ENCODE measurements around the gene KIF26B. TPM values are rescaled to one million over a fixed set of nuclear protein-coding genes. Genes with fewer than 3 reads are reported as not detected.

KIF26B gene
- total RNA-seq, 6 experiments from 2014 or later = 0.31 to 0.55 (median 0.35) TPM

DNA sequence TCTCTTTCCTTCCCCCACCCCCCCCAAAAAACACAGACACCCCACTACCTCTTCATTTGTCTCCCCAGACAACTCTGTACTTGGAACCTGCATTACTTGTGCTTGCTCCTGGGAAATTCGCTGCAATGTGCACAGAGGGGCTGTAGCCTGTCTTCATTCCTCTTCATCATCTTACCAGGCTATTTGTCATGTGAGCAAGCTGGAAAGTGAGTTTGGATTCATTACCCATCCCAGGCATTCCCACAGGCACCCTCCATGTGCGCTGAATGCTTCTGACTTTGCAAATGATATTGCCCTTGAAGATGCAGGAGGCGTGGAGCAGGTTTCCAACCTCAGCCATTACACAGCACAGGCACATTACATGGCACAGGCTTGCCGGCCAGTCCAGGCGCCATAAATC, 494.9 kb downstream of the KIF26B start:
- Histone ChIP-seq H3K27ac (no peak overlapping the region), H3K36me3 (no peaks in the 10 kb centered on the region), H3K27me3 (no peaks in the 10 kb centered on the region), H3K4me1 (no peaks in the 10 kb centered on the region), H3K9me3 (no peaks in the 10 kb centered on the region), H3K4me3 (no peak overlapping the region)
- WGBS (ENCODE audit: insufficient coverage, low coverage, low lambda C conversion rate, missing lambda C conversion rate) = 48% methylated on average over 3 of the region's 5 CpGs
- no peak for TF ChIP-seq POLR2A (IDR thresholded peaks at IDR 0.05)
- TF ChIP-seq, protein P1, sequence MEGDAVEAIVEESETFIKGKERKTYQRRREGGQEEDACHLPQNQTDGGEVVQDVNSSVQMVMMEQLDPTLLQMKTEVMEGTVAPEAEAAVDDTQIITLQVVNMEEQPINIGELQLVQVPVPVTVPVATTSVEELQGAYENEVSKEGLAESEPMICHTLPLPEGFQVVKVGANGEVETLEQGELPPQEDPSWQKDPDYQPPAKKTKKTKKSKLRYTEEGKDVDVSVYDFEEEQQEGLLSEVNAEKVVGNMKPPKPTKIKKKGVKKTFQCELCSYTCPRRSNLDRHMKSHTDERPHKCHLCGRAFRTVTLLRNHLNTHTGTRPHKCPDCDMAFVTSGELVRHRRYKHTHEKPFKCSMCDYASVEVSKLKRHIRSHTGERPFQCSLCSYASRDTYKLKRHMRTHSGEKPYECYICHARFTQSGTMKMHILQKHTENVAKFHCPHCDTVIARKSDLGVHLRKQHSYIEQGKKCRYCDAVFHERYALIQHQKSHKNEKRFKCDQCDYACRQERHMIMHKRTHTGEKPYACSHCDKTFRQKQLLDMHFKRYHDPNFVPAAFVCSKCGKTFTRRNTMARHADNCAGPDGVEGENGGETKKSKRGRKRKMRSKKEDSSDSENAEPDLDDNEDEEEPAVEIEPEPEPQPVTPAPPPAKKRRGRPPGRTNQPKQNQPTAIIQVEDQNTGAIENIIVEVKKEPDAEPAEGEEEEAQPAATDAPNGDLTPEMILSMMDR (IDR thresholded peaks at IDR 0.05) = no peak
- DNase-seq = no peak
- ATAC-seq = no peak
- intact Hi-C loops (cut with DNase I) = no loop called here

DNA sequence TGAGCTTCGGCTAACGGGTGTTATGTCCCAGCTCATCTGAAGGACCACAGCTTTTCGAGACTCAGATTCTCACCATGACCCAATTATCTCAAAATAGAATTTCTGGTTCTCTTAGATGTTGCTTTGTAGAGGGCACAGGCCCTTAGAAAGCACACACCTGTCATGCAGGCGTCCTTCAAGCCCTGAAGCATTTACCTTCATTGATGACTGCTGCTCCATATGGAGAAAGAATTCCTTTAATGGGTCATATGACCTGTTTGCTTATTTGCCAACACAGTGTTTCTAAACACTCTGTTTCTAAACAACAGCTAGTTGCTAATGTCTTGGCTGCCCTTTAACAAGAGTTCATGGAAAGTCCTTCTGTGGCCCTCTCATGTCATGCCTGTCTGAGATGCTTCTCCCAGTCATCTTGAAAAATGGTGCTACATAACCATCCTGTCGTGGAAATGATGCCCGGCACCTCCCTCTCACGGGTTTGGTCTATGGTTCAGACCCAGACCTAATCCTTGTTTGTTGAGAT, 495.7 kb downstream of the KIF26B start:
- H3K4me3 ChIP-seq = no peak overlapping the region
- intact Hi-C loops (cut with DNase I) = no loop called here
- TF ChIP-seq POLR2A (IDR thresholded peaks at IDR 0.05) = no peak
- TF ChIP-seq, protein P1 (IDR thresholded peaks at IDR 0.05) = no peak
- ATAC-seq (no peak), DNase-seq (no peak)
- no peak overlapping the region for H3K27ac ChIP-seq
- no peaks in the 10 kb centered on the region for H3K4me1 ChIP-seq
- H3K9me3 ChIP-seq = no peaks in the 10 kb centered on the region
- no peaks in the 10 kb centered on the region for H3K27me3 ChIP-seq
- 75% methylated on average over 5 of the region's 7 CpGs for WGBS (ENCODE audit: insufficient coverage, low coverage, low lambda C conversion rate, missing lambda C conversion rate)
- no peaks in the 10 kb centered on the region for H3K36me3 ChIP-seq

DNA sequence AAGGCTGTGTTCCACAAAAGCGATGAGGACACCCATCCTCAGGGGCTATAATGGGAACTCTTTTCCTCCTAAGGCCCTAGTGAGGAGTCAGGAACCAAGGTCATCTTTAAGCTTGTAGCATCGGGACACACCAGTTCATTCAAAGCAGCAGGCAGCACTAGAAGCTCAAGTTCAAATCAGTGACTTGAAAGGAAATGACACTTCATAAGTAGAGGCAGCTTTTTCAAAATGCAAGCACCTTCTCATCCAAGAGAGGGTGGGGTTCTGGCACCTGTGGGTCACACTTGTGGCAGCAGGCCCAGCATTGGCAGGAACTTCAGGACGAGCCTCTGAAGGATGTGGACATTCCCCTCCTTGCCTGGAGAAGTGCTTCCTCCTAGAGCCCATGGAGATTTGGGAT, 496.3 kb downstream of the KIF26B start:
- no peak for ATAC-seq
- intact Hi-C loops (cut with DNase I) = no loop called here
- Histone ChIP-seq H3K4me1 (no peaks in the 10 kb centered on the region), H3K9me3 (no peaks in the 10 kb centered on the region), H3K36me3 (no peaks in the 10 kb centered on the region), H3K27ac (no peak overlapping the region), H3K4me3 (no peak overlapping the region), H3K27me3 (no peaks in the 10 kb centered on the region)
- no peak for TF ChIP-seq POLR2A (IDR thresholded peaks at IDR 0.05)
- TF ChIP-seq, protein P1 (IDR thresholded peaks at IDR 0.05) = no peak
- 50% methylated on average over 1 of the region's 3 CpGs for WGBS (ENCODE audit: insufficient coverage, low coverage, low lambda C conversion rate, missing lambda C conversion rate)
- no peak for DNase-seq

DNA sequence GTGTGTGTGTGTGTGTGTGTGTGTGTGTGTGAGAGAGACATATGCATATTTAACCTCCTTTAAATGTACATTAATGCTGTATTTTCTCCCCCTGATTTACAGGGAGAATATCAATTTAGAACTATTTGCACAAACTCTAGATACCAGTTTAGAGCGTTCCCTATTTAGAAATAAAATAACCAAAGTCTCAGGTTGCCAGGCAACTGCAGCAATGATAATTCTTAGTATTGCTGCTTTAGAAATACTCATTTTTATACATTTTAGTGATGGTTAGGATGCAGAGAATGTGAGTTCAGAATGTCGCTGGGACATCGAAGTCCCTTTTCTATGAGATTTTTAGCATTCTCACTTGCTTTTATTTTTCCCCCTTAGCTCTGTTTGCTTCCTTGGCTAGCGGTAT, 497.3 kb downstream of the KIF26B start:
- Histone ChIP-seq H3K27ac (no peak overlapping the region), H3K4me1 (no peaks in the 10 kb centered on the region), H3K36me3 (no peaks in the 10 kb centered on the region), H3K4me3 (no peak overlapping the region), H3K9me3 (no peaks in the 10 kb centered on the region), H3K27me3 (no peaks in the 10 kb centered on the region)
- ATAC-seq (no peak), DNase-seq (no peak)
- WGBS (ENCODE audit: insufficient coverage, low coverage, low lambda C conversion rate, missing lambda C conversion rate) = 87% methylated on average over 4 of the region's 4 CpGs
- intact Hi-C loops (cut with DNase I) = no loop called here
- TF ChIP-seq, protein P1 (IDR thresholded peaks at IDR 0.05) = no peak
- no peak for TF ChIP-seq POLR2A (IDR thresholded peaks at IDR 0.05)
